ENCODE results near the gene AMDHD1.
A peak's percentile ranks its signal among the peaks of the same experiment; 100 is the strongest.

Gene AMDHD1

GRCh38 chr12:96006727-96007126 is 63.6 kb downstream of the AMDHD1 start:
- Histone ChIP-seq H3K4me3 (ENCODE audit: severe bottlenecking) (no peak overlapping the region), H3K36me3 (ENCODE audit: low read depth) (peaks cover 90% of the 10 kb centered on the region), H3K27ac (ENCODE audit: poor library complexity, severe bottlenecking) (no peak overlapping the region), H3K4me1 (ENCODE audit: insufficient read depth, poor library complexity, severe bottlenecking) (no peaks in the 10 kb centered on the region), H3K27me3 (ENCODE audit: insufficient read depth, poor library complexity, severe bottlenecking) (no peaks in the 10 kb centered on the region), H3K9me3 (ENCODE audit: severe bottlenecking) (no peaks in the 10 kb centered on the region)
- ATAC-seq (ENCODE audit: low read depth) (no peak), DNase-seq (ENCODE audit: low spot score) (no peak)
- TF ChIP-seq CTCF (IDR thresholded peaks at IDR 0.05; ENCODE audit: poor library complexity, severe bottlenecking) = no peak

- ATAC-seq (ENCODE audit: low read depth) (no peak), DNase-seq (ENCODE audit: low spot score) (no peak)
- Histone ChIP-seq H3K27me3 (ENCODE audit: insufficient read depth, poor library complexity, severe bottlenecking) (no peaks in the 10 kb centered on the region), H3K4me3 (ENCODE audit: severe bottlenecking) (no peak overlapping the region), H3K36me3 (ENCODE audit: low read depth) (peaks cover 91% of the 10 kb centered on the region), H3K27ac (ENCODE audit: poor library complexity, severe bottlenecking) (no peak overlapping the region), H3K4me1 (ENCODE audit: insufficient read depth, poor library complexity, severe bottlenecking) (no peaks in the 10 kb centered on the region), H3K9me3 (ENCODE audit: severe bottlenecking) (no peaks in the 10 kb centered on the region)
- TF ChIP-seq CTCF (IDR thresholded peaks at IDR 0.05; ENCODE audit: poor library complexity, severe bottlenecking) = no peak
These were observed 64.6 kb downstream of the AMDHD1 start for GRCh38 chr12:96007729-96008128.

- TF ChIP-seq CTCF (IDR thresholded peaks at IDR 0.05; ENCODE audit: poor library complexity, severe bottlenecking) = no peak
- DNase-seq (ENCODE audit: low spot score) (no peak), ATAC-seq (ENCODE audit: low read depth) (no peak)
- Histone ChIP-seq H3K9me3 (ENCODE audit: severe bottlenecking) (no peaks in the 10 kb centered on the region), H3K4me1 (ENCODE audit: insufficient read depth, poor library complexity, severe bottlenecking) (no peaks in the 10 kb centered on the region), H3K4me3 (ENCODE audit: severe bottlenecking) (no peak overlapping the region), H3K36me3 (ENCODE audit: low read depth) (peaks cover 92% of the 10 kb centered on the region), H3K27me3 (ENCODE audit: insufficient read depth, poor library complexity, severe bottlenecking) (no peaks in the 10 kb centered on the region), H3K27ac (ENCODE audit: poor library complexity, severe bottlenecking) (no peak overlapping the region)
These were observed 71.9 kb downstream of the AMDHD1 start for GRCh38 chr12:96014943-96015599.

GRCh38 chr12:96015672-96016071 is 72.5 kb downstream of the AMDHD1 start:
- Histone ChIP-seq H3K4me3 (ENCODE audit: severe bottlenecking) (no peak overlapping the region), H3K36me3 (ENCODE audit: low read depth) (peaks cover 96% of the 10 kb centered on the region), H3K4me1 (ENCODE audit: insufficient read depth, poor library complexity, severe bottlenecking) (no peaks in the 10 kb centered on the region), H3K9me3 (ENCODE audit: severe bottlenecking) (no peaks in the 10 kb centered on the region), H3K27me3 (ENCODE audit: insufficient read depth, poor library complexity, severe bottlenecking) (no peaks in the 10 kb centered on the region), H3K27ac (ENCODE audit: poor library complexity, severe bottlenecking) (no peak overlapping the region)
- peak; percentile 69 for ATAC-seq (ENCODE audit: low read depth)
- DNase-seq (ENCODE audit: low spot score) = no peak
- peak; percentile 55 for TF ChIP-seq CTCF (IDR thresholded peaks at IDR 0.05; ENCODE audit: poor library complexity, severe bottlenecking)

All from RWPE2 (cell line).